RWPE2 (cell line): ENCODE results near the gene SLC25A14.

Experiments
- ATAC-seq: fragments of 200-7000 bp; cut with Tn5 transposase; 3 replicates; pipeline ENCODE4 v1.9.1; 2021; ENCODE audit warnings: low read depth
- DNase-seq: peaks from one replicate; pipeline ENCODE4 v3.0.0-alpha.2; 2020; ENCODE audit warnings: low spot score
- H3K27ac ChIP-seq: fragments of 450-650 bp; 2 replicates; pipeline ENCODE4 v1.5.1; 2017; ENCODE audit warnings: mild to moderate bottlenecking; ENCODE audit not compliant: poor library complexity, severe bottlenecking
- H3K27me3 ChIP-seq: fragments of 250-450 bp; sonication (Bioruptor Pico); 2 replicates; pipeline ENCODE4 v1.5.1; 2021; ENCODE audit warnings: mild to moderate bottlenecking, moderate library complexity; ENCODE audit not compliant: insufficient read depth, poor library complexity, severe bottlenecking
- H3K36me3 ChIP-seq: fragments of 250-450 bp; sonication (Bioruptor Pico); 2 replicates; pipeline ENCODE4 v1.5.1; 2020; ENCODE audit warnings: low read depth, mild to moderate bottlenecking, moderate library complexity
- H3K4me1 ChIP-seq: fragments of 250-450 bp; sonication (Bioruptor Pico); 2 replicates; pipeline ENCODE4 v1.5.1; 2021; ENCODE audit warnings: mild to moderate bottlenecking, moderate library complexity; ENCODE audit not compliant: insufficient read depth, poor library complexity, severe bottlenecking
- H3K4me3 ChIP-seq: fragments of 250-450 bp; sonication (Bioruptor Pico); 2 replicates; pipeline ENCODE4 v1.5.1; 2021; ENCODE audit warnings: mild to moderate bottlenecking, moderate library complexity; ENCODE audit not compliant: severe bottlenecking
- H3K9me3 ChIP-seq: fragments of 250-450 bp; sonication (Bioruptor Pico); 2 replicates; pipeline ENCODE4 v1.5.1; 2021; ENCODE audit warnings: mild to moderate bottlenecking, moderate library complexity; ENCODE audit not compliant: severe bottlenecking
- CTCF ChIP-seq: fragments of 450-650 bp; IDR thresholded peaks from one replicate; pipeline ENCODE4 v1.5.1; 2017; ENCODE audit warnings: mild to moderate bottlenecking, moderate library complexity; ENCODE audit not compliant: poor library complexity, severe bottlenecking

The SLC25A14 gene

GRCh38 chrX:130401415-130402207, 61.9 kb downstream of the SLC25A14 start, which contains the start of gene RBMX2:
Gene RBMX2, plus strand, starts transcription at chrX:130401987. Its CDS starts 46 bp downstream, at chrX:130402033.
- H3K9me3 ChIP-seq, result no peaks in the 10 kb centered on the region
- no peaks in the 10 kb centered on the region for H3K27me3 ChIP-seq
- H3K27ac ChIP-seq, result peak within 1 kb of the TSS; percentile 12
- peaks cover 3% of the 10 kb centered on the region for H3K36me3 ChIP-seq
- H3K4me1 ChIP-seq, result no peaks in the 10 kb centered on the region
- TF ChIP-seq CTCF, result no peak
- peak; percentile 49 for DNase-seq
- peak; percentile 93 for ATAC-seq
- H3K4me3 ChIP-seq, result peak within 1 kb of the TSS; percentile 55

GRCh38 chrX:130402208-130402684, 62.5 kb downstream of the SLC25A14 start:
- Histone ChIP-seq H3K27me3 (no peaks in the 10 kb centered on the region), H3K27ac (peak overlapping the region; percentile 12), H3K4me1 (no peaks in the 10 kb centered on the region), H3K4me3 (peak overlapping the region; percentile 55), H3K36me3 (peaks cover 3% of the 10 kb centered on the region), H3K9me3 (no peaks in the 10 kb centered on the region)
- DNase-seq (no peak), ATAC-seq (peak; percentile 26; the same call in 1 of the 3 replicates)
- no peak for TF ChIP-seq CTCF

- no peak for TF ChIP-seq CTCF
- Histone ChIP-seq H3K9me3 (no peaks in the 10 kb centered on the region), H3K36me3 (peaks cover 16% of the 10 kb centered on the region), H3K4me1 (no peaks in the 10 kb centered on the region), H3K4me3 (no peak overlapping the region), H3K27ac (no peak overlapping the region), H3K27me3 (no peaks in the 10 kb centered on the region)
- DNase-seq (no peak), ATAC-seq (no peak)
Measured at GRCh38 chrX:130413415-130413814, 73.7 kb downstream of the SLC25A14 start.

GRCh38 chrX:130414800-130415199, 75.1 kb downstream of the SLC25A14 start:
- H3K36me3 ChIP-seq, result peaks cover 3% of the 10 kb centered on the region
- no peaks in the 10 kb centered on the region for H3K27me3 ChIP-seq
- TF ChIP-seq CTCF, result no peak
- no peaks in the 10 kb centered on the region for H3K4me1 ChIP-seq
- DNase-seq (no peak), ATAC-seq (no peak)
- no peak overlapping the region for H3K4me3 ChIP-seq
- H3K9me3 ChIP-seq, result no peaks in the 10 kb centered on the region
- no peak overlapping the region for H3K27ac ChIP-seq

- Histone ChIP-seq H3K27ac (no peak overlapping the region), H3K36me3 (no peaks in the 10 kb centered on the region), H3K4me1 (no peaks in the 10 kb centered on the region), H3K9me3 (no peaks in the 10 kb centered on the region), H3K4me3 (no peak overlapping the region), H3K27me3 (no peaks in the 10 kb centered on the region)
- no peak for ATAC-seq
- TF ChIP-seq CTCF, result no peak
- no peak for DNase-seq
Measured at GRCh38 chrX:130415201-130415600, 75.5 kb downstream of the SLC25A14 start.
